SH-SY5Y (cell line): ENCODE data around the gene CTTN.

Experiments
- GATA2 ChIP-seq: IDR thresholded peaks from 2 replicates; pipeline ENCODE4 v1.6.1; 2011; ENCODE audit warnings: mild to moderate bottlenecking, low read depth, low read length
- GATA3 ChIP-seq: IDR thresholded peaks from 2 replicates; pipeline ENCODE4 v1.6.1; 2011; ENCODE audit warnings: low read depth, mild to moderate bottlenecking, low read length, moderate library complexity

DNA sequence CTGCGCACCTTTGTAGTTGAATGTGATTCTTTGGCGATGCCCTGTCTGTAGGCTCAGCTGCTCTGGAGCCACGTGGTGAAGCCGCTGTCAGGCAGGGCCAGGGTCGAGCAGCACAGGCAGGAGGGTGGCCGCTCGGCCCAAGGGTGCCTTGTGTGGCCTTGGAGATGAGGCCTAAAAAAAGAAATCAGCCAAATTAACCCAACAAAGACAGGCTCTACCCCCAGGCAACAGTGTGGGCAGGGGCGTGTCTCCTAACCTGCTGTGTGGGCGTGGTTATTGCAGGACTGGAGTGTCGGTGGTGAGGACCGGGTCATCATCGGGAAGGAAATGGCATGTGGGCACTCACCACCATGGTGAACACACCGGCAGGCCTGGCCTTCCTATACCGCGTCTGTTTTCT, 34.3 kb downstream of the CTTN start:
- TF ChIP-seq GATA3: no peak
- no peak for TF ChIP-seq GATA2
